ENCODE data around the gene NUP37. TPM values are rescaled to one million over a fixed set of nuclear protein-coding genes. Genes with fewer than 3 reads are reported as not detected.
"Not testable (repeated sequence)": the region's sequence is repeated elsewhere in the genome, so short reads cannot be mapped to it uniquely, and the experiment has no call there.

NUP37 gene
- total RNA-seq, 1 donor from 2014 or later: 44.9 TPM

GRCh38 chr12:102095677-102096263 is 24.1 kb downstream of the NUP37 start:
- no peak overlapping the region for H3K27ac Mint-ChIP-seq (ENCODE audit: unreplicated experiment)

GRCh38 chr12:102093319-102093718 is 26.6 kb downstream of the NUP37 start:
- H3K36me3 Mint-ChIP-seq (ENCODE audit: low read depth): peaks cover 10% of the 10 kb centered on the region
- no peak overlapping the region for H3K4me3 Mint-ChIP-seq
- H3K27ac Mint-ChIP-seq (ENCODE audit: unreplicated experiment): no peak overlapping the region
- peaks cover 5% of the 10 kb centered on the region for H3K9me3 Mint-ChIP-seq
- DNase-seq (ENCODE audit: low read depth, low spot score): no peak
- H3K4me1 Mint-ChIP-seq: no peaks in the 10 kb centered on the region
- no peak for TF ChIP-seq CTCF (conservative IDR thresholded peaks at IDR 0.05)
- H3K27me3 Mint-ChIP-seq (ENCODE audit: low read depth): no peaks in the 10 kb centered on the region

More at GRCh38 chr12:102095677-102096263, 24.1 kb downstream of the NUP37 start:
- no peaks in the 10 kb centered on the region for H3K27me3 Mint-ChIP-seq (ENCODE audit: low read depth)
- H3K4me1 Mint-ChIP-seq: no peaks in the 10 kb centered on the region
- peaks cover 6% of the 10 kb centered on the region for H3K36me3 Mint-ChIP-seq (ENCODE audit: low read depth)
- TF ChIP-seq CTCF (conservative IDR thresholded peaks at IDR 0.05): peak; percentile 71
- H3K9me3 Mint-ChIP-seq: no peaks in the 10 kb centered on the region
- no peak for DNase-seq (ENCODE audit: low read depth, low spot score)
- H3K4me3 Mint-ChIP-seq: no peak overlapping the region

DNA sequence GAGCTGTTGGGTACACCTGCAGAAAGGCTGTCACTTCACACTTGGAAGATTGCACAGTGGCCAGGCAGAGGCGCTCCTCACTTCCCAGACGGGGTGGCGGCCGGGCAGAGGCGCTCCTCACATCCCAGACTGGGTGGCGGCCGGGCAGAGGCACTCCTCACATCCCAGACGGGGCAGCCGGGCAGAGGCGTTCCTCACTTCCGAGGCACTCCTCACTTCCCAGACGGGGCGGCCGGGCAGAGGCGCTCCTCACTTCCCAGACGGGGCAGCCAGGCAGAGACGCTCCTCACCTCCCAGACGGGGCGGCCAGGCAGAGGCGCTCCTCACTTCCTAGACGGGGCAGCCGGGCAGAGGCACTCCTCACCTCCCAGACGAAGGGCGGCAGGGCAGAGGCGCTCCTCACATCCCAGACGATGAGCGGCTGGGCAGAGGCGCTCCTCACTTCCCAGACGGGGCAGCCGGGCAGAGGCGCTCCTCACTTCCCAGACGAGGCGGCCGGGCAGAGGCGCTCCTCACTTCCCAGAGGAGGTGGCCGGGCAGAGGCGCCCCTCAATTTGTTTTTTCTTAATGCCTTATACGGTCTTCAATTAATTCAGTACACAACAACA is 30.6 kb downstream of the NUP37 start:
- H3K4me1 Mint-ChIP-seq; H3K4me3 Mint-ChIP-seq; H3K9me3 Mint-ChIP-seq; DNase-seq (ENCODE audit: low read depth, low spot score); H3K27me3 Mint-ChIP-seq (ENCODE audit: low read depth); H3K27ac Mint-ChIP-seq (ENCODE audit: unreplicated experiment): not testable (repeated sequence)
- peaks cover 15% of the 10 kb centered on the region for H3K36me3 Mint-ChIP-seq (ENCODE audit: low read depth)

- peaks cover 9% of the 10 kb centered on the region for H3K36me3 Mint-ChIP-seq (ENCODE audit: low read depth)
- no peaks in the 10 kb centered on the region for H3K9me3 Mint-ChIP-seq
- no peak for DNase-seq (ENCODE audit: low read depth, low spot score)
- H3K27ac Mint-ChIP-seq (ENCODE audit: unreplicated experiment): no peak overlapping the region
- H3K4me3 Mint-ChIP-seq: no peak overlapping the region
- no peak for TF ChIP-seq CTCF (conservative IDR thresholded peaks at IDR 0.05)
- no peaks in the 10 kb centered on the region for H3K4me1 Mint-ChIP-seq
- H3K27me3 Mint-ChIP-seq (ENCODE audit: low read depth): no peaks in the 10 kb centered on the region
Measured at GRCh38 chr12:102080842-102081241, 39.1 kb downstream of the NUP37 start.

GRCh38 chr12:102072092-102072491 is 47.8 kb downstream of the NUP37 start:
- H3K4me3 Mint-ChIP-seq; DNase-seq (ENCODE audit: low read depth, low spot score); H3K9me3 Mint-ChIP-seq; H3K4me1 Mint-ChIP-seq; H3K27ac Mint-ChIP-seq (ENCODE audit: unreplicated experiment); H3K27me3 Mint-ChIP-seq (ENCODE audit: low read depth); H3K36me3 Mint-ChIP-seq (ENCODE audit: low read depth): not testable (repeated sequence)

GRCh38 chr12:102069707-102070106 is 50.2 kb downstream of the NUP37 start:
- TF ChIP-seq CTCF (conservative IDR thresholded peaks at IDR 0.05): no peak
- Mint-ChIP-seq H3K4me1 (no peaks in the 10 kb centered on the region), H3K4me3 (no peak overlapping the region), H3K27ac (ENCODE audit: unreplicated experiment) (no peak overlapping the region), H3K27me3 (ENCODE audit: low read depth) (no peaks in the 10 kb centered on the region), H3K9me3 (no peaks in the 10 kb centered on the region), H3K36me3 (ENCODE audit: low read depth) (no peaks in the 10 kb centered on the region)
- DNase-seq (ENCODE audit: low read depth, low spot score): no peak

All from neural crest cell (in vitro differentiated cells).